Neural cell (in vitro differentiated cells): ENCODE data around the gene MAD1L1.
"Not testable (repeated sequence)": the region's sequence is repeated elsewhere in the genome, so short reads cannot be mapped to it uniquely, and the experiment has no call there.

ENCODE experiments used
- CTCF ChIP-seq: fragments of 450-650 bp; IDR thresholded peaks from 2 replicates; pipeline ENCODE4 v1.5.1; 2014; ENCODE audit warnings: antibody characterized with exemption, mild to moderate bottlenecking, moderate library complexity; ENCODE audit not compliant: poor library complexity, severe bottlenecking
- POLR2AphosphoS5 ChIP-seq: IDR thresholded peaks from 2 replicates; pipeline ENCODE4 v1.6.1; 2012

DNA sequence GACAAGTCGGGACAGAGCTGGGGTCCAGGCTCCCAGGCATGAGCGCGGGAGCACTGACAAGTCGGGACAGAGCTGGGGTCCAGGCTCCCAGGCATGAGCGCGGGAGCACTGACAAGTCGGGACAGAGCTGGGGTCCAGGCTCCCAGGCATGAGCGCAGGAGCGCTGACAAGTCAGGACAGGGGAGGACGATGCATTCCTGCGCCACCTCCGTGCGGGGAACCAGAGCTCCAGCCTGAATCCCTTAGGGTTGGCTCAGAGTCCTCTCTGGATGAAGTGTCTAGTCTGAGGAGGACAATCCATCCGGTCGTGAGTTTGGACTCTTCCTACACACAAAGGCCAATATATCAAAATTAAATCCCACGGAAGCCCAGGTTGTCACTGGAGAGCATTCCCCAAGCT is 196.5 kb downstream of the MAD1L1 start:
- TF ChIP-seq POLR2AphosphoS5, CTCF: not testable (repeated sequence)
